ENCODE results near the gene CGB8. TPM values are rescaled to one million over a fixed set of nuclear protein-coding genes. Genes with fewer than 3 reads are reported as not detected.

The CGB8 gene
- polyA plus RNA-seq, 3 donors, result 0.39 TPM; not detected in 2

- DNase-seq, result no peak
Measured at GRCh38 chr19:49010453-49010852, 38.5 kb downstream of the CGB8 start.

GRCh38 chr19:49009828-49010227 is 39.1 kb downstream of the CGB8 start:
- DNase-seq, result no peak

- DNase-seq, result no peak
Measured at GRCh38 chr19:49006905-49007304, 42.0 kb downstream of the CGB8 start.

- no peak for DNase-seq
Measured at GRCh38 chr19:49004964-49005614, 43.8 kb downstream of the CGB8 start.

GRCh38 chr19:49004133-49004532 is 44.8 kb downstream of the CGB8 start:
- DNase-seq, result no peak

- no peak for DNase-seq
Measured at GRCh38 chr19:48999481-49000325, 49.2 kb downstream of the CGB8 start.

GRCh38 chr19:48997972-48998371 is 50.9 kb downstream of the CGB8 start:
- DNase-seq, result no peak

Other genes starting within 250 kb of the CGB8 start
- gene BCAT2, start 238.1 kb downstream of the CGB8 start, polyA plus RNA-seq (ENCODE audit: insufficient read length in 3 of 3), result 10 to 100 TPM; 47.7 to 65.3 (median 60.4) TPM
- gene HSD17B14, start 212.6 kb downstream of the CGB8 start, polyA plus RNA-seq (ENCODE audit: insufficient read length in 3 of 3), result 10 to 100 TPM; 38.3 to 44.8 (median 43.3) TPM
- 10 to 100 TPM; 25.2 to 29.4 (median 25.7) TPM for gene PLEKHA4, start 180.5 kb downstream of the CGB8 start, polyA plus RNA-seq (ENCODE audit: insufficient read length in 3 of 3)
- gene PPP1R15A, start 176.7 kb downstream of the CGB8 start, polyA plus RNA-seq (ENCODE audit: insufficient read length in 3 of 3), result 10 to 100 TPM; 33.8 to 36.6 (median 33.9) TPM
- 1 to 10 TPM in 1 of 3 donors, under 1 TPM in 2; 0.70 to 1.5 (median 0.96) TPM for gene TULP2, start 150.4 kb downstream of the CGB8 start, polyA plus RNA-seq (ENCODE audit: insufficient read length in 3 of 3)
- gene NUCB1, start 148.8 kb downstream of the CGB8 start, polyA plus RNA-seq (ENCODE audit: insufficient read length in 3 of 3), result 100 to 1,000 TPM; 311 to 334 (median 332) TPM
- gene DHDH, start 115.4 kb downstream of the CGB8 start, polyA plus RNA-seq (ENCODE audit: insufficient read length in 3 of 3), result 10 to 100 TPM in 1 of 3 donors, 1 to 10 TPM in 2; 8.5 to 11.6 (median 9.7) TPM
- 10 to 100 TPM; 76.5 to 91.9 (median 87.6) TPM for gene BAX, start 94.2 kb downstream of the CGB8 start, polyA plus RNA-seq (ENCODE audit: insufficient read length in 3 of 3)
- gene FTL, start 83.8 kb downstream of the CGB8 start, polyA plus RNA-seq (ENCODE audit: insufficient read length in 3 of 3), result 1,000 to 10,000 TPM; 2,476 to 3,205 (median 2,712) TPM
- gene GYS1, start 55.8 kb downstream of the CGB8 start, polyA plus RNA-seq (ENCODE audit: insufficient read length in 3 of 3), result 10 to 100 TPM; 42.9 to 56.7 (median 55.5) TPM
- 100 to 1,000 TPM in 2 of 3 donors, 10 to 100 TPM in 1; 96.2 to 118 (median 101) TPM for gene RUVBL2, start 55.2 kb downstream of the CGB8 start, polyA plus RNA-seq (ENCODE audit: insufficient read length in 3 of 3)
- gene LHB, start 32.0 kb downstream of the CGB8 start, polyA plus RNA-seq (ENCODE audit: insufficient read length in 3 of 3), result under 1 TPM in 2 of 3 donors, not detected in 1; 0.30 to 0.71 TPM
- gene CGB3, start 24.8 kb downstream of the CGB8 start, polyA plus RNA-seq (ENCODE audit: insufficient read length in 3 of 3), result not detected
- not detected for gene CGB2, start 17.2 kb downstream of the CGB8 start, polyA plus RNA-seq (ENCODE audit: insufficient read length in 3 of 3)
- gene CGB1, start 12.2 kb downstream of the CGB8 start, polyA plus RNA-seq (ENCODE audit: insufficient read length in 3 of 3), result not detected
- under 1 TPM in 1 of 3 donors, not detected in 2; 0.20 TPM for gene CGB5, start 5.3 kb downstream of the CGB8 start, polyA plus RNA-seq (ENCODE audit: insufficient read length in 3 of 3)
- 1 to 10 TPM in 2 of 3 donors, under 1 TPM in 1; 0.74 to 1.4 (median 1.2) TPM for gene CGB7, start 8.6 kb upstream of the CGB8 start, polyA plus RNA-seq (ENCODE audit: insufficient read length in 3 of 3)
- gene NTF4, start 15.7 kb upstream of the CGB8 start, polyA plus RNA-seq (ENCODE audit: insufficient read length in 3 of 3), result 1 to 10 TPM; 3.2 to 6.5 (median 5.7) TPM
- under 1 TPM; 0.03 to 0.13 (median 0.05) TPM for gene KCNA7, start 23.6 kb upstream of the CGB8 start, polyA plus RNA-seq (ENCODE audit: insufficient read length in 3 of 3)
- gene SNRNP70, start 36.3 kb upstream of the CGB8 start, polyA plus RNA-seq (ENCODE audit: insufficient read length in 3 of 3), result 100 to 1,000 TPM; 322 to 406 (median 393) TPM
- gene LIN7B, start 65.3 kb upstream of the CGB8 start, polyA plus RNA-seq (ENCODE audit: insufficient read length in 3 of 3), result 10 to 100 TPM in 2 of 3 donors, 1 to 10 TPM in 1; 9.0 to 11.5 (median 10.1) TPM
- gene C19orf73, start 70.0 kb upstream of the CGB8 start, polyA plus RNA-seq (ENCODE audit: insufficient read length in 3 of 3), result 1 to 10 TPM; 1.1 to 1.4 (median 1.1) TPM
- 1 to 10 TPM; 6.7 to 9.4 (median 9.0) TPM for gene PPFIA3, start 70.4 kb upstream of the CGB8 start, polyA plus RNA-seq (ENCODE audit: insufficient read length in 3 of 3)
- gene HRC, start 106.3 kb upstream of the CGB8 start, polyA plus RNA-seq (ENCODE audit: insufficient read length in 3 of 3), result 10 to 100 TPM; 24.8 to 36.4 (median 33.1) TPM
- gene TRPM4, start 108.7 kb upstream of the CGB8 start, polyA plus RNA-seq (ENCODE audit: insufficient read length in 3 of 3), result 10 to 100 TPM; 29.4 to 62.7 (median 39.0) TPM